SU-DHL-6 (cell line): ENCODE measurements around the gene SOX21.

ENCODE experiments used
- H2AFZ ChIP-seq: fragments of 200-600 bp; sonication (generic); 2 replicates; pipeline ENCODE4 v1.6.1; 2014; ENCODE audit warnings: low read depth, mild to moderate bottlenecking, moderate library complexity, mixed read lengths, antibody characterized with exemption, low read length; ENCODE audit not compliant: severe bottlenecking
- H3F3A ChIP-seq: fragments of 200-600 bp; shearing (Covaris generic); 2 replicates; pipeline ENCODE4 v1.6.0; 2016; ENCODE audit warnings: antibody characterized with exemption, mild to moderate bottlenecking; ENCODE audit not compliant: insufficient read depth
- H3K27ac ChIP-seq: fragments of 200-600 bp; sonication (generic); 2 replicates; pipeline ENCODE4 v1.5.1; 2016; ENCODE audit warnings: low read depth, mild to moderate bottlenecking, low read length, moderate library complexity, mixed read lengths
- H3K27me3 ChIP-seq: fragments of 200-600 bp; sonication (generic), shearing (Covaris generic); 2 replicates; pipeline ENCODE4 v1.6.0; 2014; ENCODE audit warnings: mild to moderate bottlenecking, low read length
- H3K36me3 ChIP-seq: fragments of 200-600 bp; sonication (generic); 2 replicates; pipeline ENCODE4 v1.6.1; 2014; ENCODE audit warnings: mild to moderate bottlenecking, low read length, mixed read lengths
- H3K4me2 ChIP-seq: fragments of 300-600, 200-600 bp; shearing (Covaris generic), sonication (generic); 2 replicates; pipeline ENCODE4 v1.6.0; 2014; ENCODE audit warnings: low read length, low read depth, mild to moderate bottlenecking; ENCODE audit not compliant: poor library complexity, severe bottlenecking
- H3K4me3 ChIP-seq: fragments of 200-600 bp; sonication (generic); 2 replicates; pipeline ENCODE4 v1.5.1; 2014; ENCODE audit warnings: antibody characterized with exemption, low read length, mild to moderate bottlenecking, mixed read lengths; ENCODE audit not compliant: insufficient read depth, poor library complexity, severe bottlenecking
- H3K79me2 ChIP-seq: fragments of 200-600 bp; sonication (generic); 2 replicates; pipeline ENCODE4 v1.6.1; 2014; ENCODE audit warnings: mild to moderate bottlenecking, low read length, moderate library complexity; ENCODE audit not compliant: insufficient read depth
- H3K9ac ChIP-seq: fragments of 200-600 bp; sonication (generic); 2 replicates; pipeline ENCODE4 v1.7.0; 2014; ENCODE audit warnings: mild to moderate bottlenecking, low read length
- H3K9me2 ChIP-seq: fragments of 200-600 bp; sonication (generic); replicated peaks from 2 replicates; pipeline ENCODE4 v1.6.1; 2014; ENCODE audit warnings: low read length; ENCODE audit not compliant: insufficient read depth
- H3K9me3 ChIP-seq: fragments of 200-600 bp; sonication (generic); 2 replicates; pipeline ENCODE4 v1.6.1; 2014; ENCODE audit warnings: low read length, mixed read lengths; ENCODE audit not compliant: insufficient read depth
- H4K20me1 ChIP-seq: fragments of 200-600 bp; sonication (generic); 2 replicates; pipeline ENCODE4 v1.6.1; 2014; ENCODE audit warnings: low read depth, mild to moderate bottlenecking, antibody characterized with exemption, low read length, moderate library complexity, mixed read lengths
- EZH2phosphoT487 ChIP-seq: fragments of 200-600 bp; sonication (generic), shearing (Covaris generic); conservative IDR thresholded peaks from 2 replicates; pipeline ENCODE4 v1.6.1; 2018; ENCODE audit warnings: mild to moderate bottlenecking, antibody characterized with exemption, low read length, moderate library complexity, mixed read lengths
- TF ChIP-seq, protein P1 (sequence below): fragments of 200-600 bp; sonication (generic); IDR thresholded peaks from one replicate; pipeline ENCODE4 v1.5.1; 2017; ENCODE audit warnings: antibody characterized with exemption, mild to moderate bottlenecking, low read length, moderate library complexity; ENCODE audit not compliant: insufficient read depth, poor library complexity, severe bottlenecking

Gene SOX21

DNA sequence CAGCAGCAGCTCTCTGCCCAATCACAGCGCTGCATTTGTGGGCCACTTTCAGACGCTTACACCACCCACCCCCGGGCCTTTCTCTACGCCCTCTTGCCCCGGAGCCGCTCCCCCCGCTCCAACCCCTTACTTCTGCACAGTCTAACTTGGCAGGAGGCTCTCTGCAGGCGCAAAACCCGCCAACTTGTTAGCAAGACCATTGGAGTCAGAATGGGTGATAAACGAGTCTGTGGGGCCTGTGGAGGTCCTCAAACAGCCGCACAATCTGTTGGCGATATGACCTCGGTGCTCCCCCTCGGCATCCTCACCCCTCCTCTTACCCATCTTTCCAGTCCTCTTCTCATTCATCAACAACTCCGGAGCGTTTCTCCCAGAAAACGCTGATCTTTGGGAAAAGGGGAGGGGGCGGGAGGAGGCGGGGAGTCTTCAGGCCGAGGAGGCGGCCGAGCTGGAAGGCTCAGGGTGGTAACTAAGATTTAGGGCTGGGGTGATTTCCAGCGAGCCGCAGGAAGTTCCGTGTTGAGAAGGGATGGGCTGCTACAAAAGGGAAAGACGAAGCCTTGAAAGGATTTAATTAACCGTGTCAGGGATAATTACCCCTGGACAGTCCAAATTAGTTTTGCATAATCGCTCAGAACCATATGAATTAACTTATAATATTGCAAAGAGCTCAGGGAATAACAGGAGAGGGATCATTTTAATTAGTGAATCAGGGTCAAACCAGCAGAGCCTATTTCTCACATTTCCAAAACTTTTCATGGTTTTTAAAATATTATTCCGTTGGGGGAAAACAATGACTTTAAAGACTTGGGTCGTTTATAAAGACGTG lies 4.1 kb downstream of the SOX21 start:
- H3K9ac ChIP-seq: no peak overlapping the region
- H3K27me3 ChIP-seq: no peaks in the 10 kb centered on the region
- no peak for TF ChIP-seq EZH2phosphoT487
- TF ChIP-seq, protein P1, sequence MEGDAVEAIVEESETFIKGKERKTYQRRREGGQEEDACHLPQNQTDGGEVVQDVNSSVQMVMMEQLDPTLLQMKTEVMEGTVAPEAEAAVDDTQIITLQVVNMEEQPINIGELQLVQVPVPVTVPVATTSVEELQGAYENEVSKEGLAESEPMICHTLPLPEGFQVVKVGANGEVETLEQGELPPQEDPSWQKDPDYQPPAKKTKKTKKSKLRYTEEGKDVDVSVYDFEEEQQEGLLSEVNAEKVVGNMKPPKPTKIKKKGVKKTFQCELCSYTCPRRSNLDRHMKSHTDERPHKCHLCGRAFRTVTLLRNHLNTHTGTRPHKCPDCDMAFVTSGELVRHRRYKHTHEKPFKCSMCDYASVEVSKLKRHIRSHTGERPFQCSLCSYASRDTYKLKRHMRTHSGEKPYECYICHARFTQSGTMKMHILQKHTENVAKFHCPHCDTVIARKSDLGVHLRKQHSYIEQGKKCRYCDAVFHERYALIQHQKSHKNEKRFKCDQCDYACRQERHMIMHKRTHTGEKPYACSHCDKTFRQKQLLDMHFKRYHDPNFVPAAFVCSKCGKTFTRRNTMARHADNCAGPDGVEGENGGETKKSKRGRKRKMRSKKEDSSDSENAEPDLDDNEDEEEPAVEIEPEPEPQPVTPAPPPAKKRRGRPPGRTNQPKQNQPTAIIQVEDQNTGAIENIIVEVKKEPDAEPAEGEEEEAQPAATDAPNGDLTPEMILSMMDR: no peak
- H4K20me1 ChIP-seq: no peaks in the 10 kb centered on the region
- H3K9me3 ChIP-seq: no peaks in the 10 kb centered on the region
- H3K4me3 ChIP-seq: no peak overlapping the region
- no peaks in the 10 kb centered on the region for H3K9me2 ChIP-seq
- H3K36me3 ChIP-seq: no peaks in the 10 kb centered on the region
- H3K4me2 ChIP-seq: no peak overlapping the region
- no peaks in the 10 kb centered on the region for H3F3A ChIP-seq
- no peak overlapping the region for H3K27ac ChIP-seq
- no peak overlapping the region for H2AFZ ChIP-seq
- H3K79me2 ChIP-seq: no peaks in the 10 kb centered on the region

DNA sequence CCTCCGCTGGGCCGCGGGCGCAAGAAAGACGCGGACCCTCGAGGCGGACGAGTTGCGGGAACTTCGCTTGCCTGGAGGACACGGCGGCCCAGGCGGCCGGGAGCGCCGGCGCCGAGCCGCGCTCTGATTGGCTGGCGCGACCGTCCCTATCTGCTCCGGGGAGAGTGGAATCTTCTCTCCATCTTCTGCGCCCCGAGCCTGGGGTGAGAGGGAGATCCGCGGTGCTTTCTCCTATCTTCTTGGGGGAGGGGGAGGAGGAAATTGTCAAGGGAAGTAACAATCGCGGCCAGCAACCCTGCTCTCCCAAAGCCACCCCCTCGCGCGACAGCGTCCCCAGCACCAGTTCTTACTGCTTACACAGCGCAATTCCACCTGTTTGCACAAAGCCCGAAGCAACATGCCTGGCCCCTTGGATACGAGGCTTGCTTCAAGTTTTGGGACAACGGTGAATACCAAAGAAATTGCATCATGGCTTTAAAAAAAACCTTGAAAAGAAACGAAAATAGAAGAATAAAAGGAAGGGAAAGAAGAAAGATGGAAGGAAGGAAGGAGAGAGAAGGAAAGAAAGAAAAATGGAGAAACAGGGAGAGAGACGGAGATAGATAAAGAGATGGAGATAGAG lies 4.8 kb downstream of the SOX21 start:
- Histone ChIP-seq H3K27ac (no peak overlapping the region), H3K9me3 (no peaks in the 10 kb centered on the region), H3K27me3 (no peaks in the 10 kb centered on the region), H3K36me3 (no peaks in the 10 kb centered on the region), H2AFZ (no peak overlapping the region), H3K9ac (no peak overlapping the region), H4K20me1 (no peaks in the 10 kb centered on the region), H3F3A (no peaks in the 10 kb centered on the region), H3K4me2 (no peak overlapping the region), H3K79me2 (no peaks in the 10 kb centered on the region), H3K9me2 (no peaks in the 10 kb centered on the region), H3K4me3 (no peak overlapping the region)
- TF ChIP-seq EZH2phosphoT487: no peak
- TF ChIP-seq, protein P1: no peak

DNA sequence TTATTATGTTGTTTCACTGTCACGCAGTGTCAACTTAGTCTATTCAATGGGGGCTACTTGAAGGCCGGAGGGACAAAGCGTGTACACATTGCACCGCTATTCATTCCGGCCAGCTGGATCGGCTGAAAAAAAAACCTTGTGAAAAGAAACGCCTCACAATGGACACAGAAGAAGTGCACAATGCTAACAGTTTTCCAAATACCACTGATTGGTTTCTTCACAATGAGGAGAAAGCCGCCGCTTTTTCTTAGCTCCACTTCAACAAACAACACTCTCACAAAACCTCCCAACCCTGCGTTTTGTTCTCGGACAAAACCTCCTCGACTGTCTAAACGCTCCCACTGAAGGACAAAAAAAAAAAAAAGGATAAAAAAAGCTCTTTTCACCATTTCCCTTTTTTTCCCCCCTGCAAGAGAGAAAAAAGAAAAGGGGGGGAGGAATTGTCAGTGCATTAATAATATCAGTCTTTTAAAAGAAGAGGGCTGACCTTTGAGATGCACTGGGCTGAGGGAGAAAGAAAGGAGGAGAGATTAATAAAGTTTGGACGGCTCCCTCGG lies 5.4 kb downstream of the SOX21 start:
- H3K4me3 ChIP-seq: no peak overlapping the region
- no peaks in the 10 kb centered on the region for H3K9me2 ChIP-seq
- H3K9ac ChIP-seq: no peak overlapping the region
- no peak overlapping the region for H3K4me2 ChIP-seq
- H3K27me3 ChIP-seq: no peaks in the 10 kb centered on the region
- H3K36me3 ChIP-seq: no peaks in the 10 kb centered on the region
- no peaks in the 10 kb centered on the region for H4K20me1 ChIP-seq
- H3K9me3 ChIP-seq: no peaks in the 10 kb centered on the region
- H3F3A ChIP-seq: no peaks in the 10 kb centered on the region
- no peak overlapping the region for H3K27ac ChIP-seq
- H2AFZ ChIP-seq: no peak overlapping the region
- TF ChIP-seq, protein P1: no peak
- no peak for TF ChIP-seq EZH2phosphoT487
- H3K79me2 ChIP-seq: no peaks in the 10 kb centered on the region
